ENCODE data around the gene SUGCT.

GRCh38 chr7:40223451-40224127 is 88.8 kb downstream of the SUGCT start:
- no peak for TF ChIP-seq CTCF (IDR thresholded peaks at IDR 0.05)
- no peak for TF ChIP-seq POLR2A (IDR thresholded peaks at IDR 0.05; ENCODE audit: low read depth)
- TF ChIP-seq POLR2AphosphoS5 (IDR thresholded peaks at IDR 0.05), result no peak
- TF ChIP-seq EP300 (IDR thresholded peaks at IDR 0.05), result no peak

All from esophagus muscularis mucosa (tissue), 4 donors.